Karpas-422 (cell line): ENCODE data around the gene RBMS3. TPM values are rescaled to one million over a fixed set of nuclear protein-coding genes. Genes with fewer than 3 reads are reported as not detected.
"Not testable (repeated sequence)": the region's sequence is repeated elsewhere in the genome, so short reads cannot be mapped to it uniquely, and the experiment has no call there.

Experiments used
- DNase-seq: peaks from one replicate; pipeline ENCODE4 v3.0.0-alpha.2; 2015
- H2AFZ ChIP-seq: fragments of 200-600 bp; sonication (generic); 2 replicates; pipeline ENCODE4 v1.6.1; 2014; ENCODE audit warnings: antibody characterized with exemption, low read length, mixed read lengths
- H3K27ac ChIP-seq: fragments of 200-600 bp; sonication (generic); 2 replicates; pipeline ENCODE4 v1.5.1; 2014; ENCODE audit warnings: mild to moderate bottlenecking, low read length, moderate library complexity
- H3K27me3 ChIP-seq: fragments of 200-600 bp; sonication (generic); 2 replicates; pipeline ENCODE4 v1.6.1; 2014; ENCODE audit warnings: low read length, mixed read lengths
- H3K36me3 ChIP-seq: fragments of 200-600 bp; sonication (generic); 2 replicates; pipeline ENCODE4 v1.6.1; 2014; ENCODE audit warnings: low read length, mixed read lengths; ENCODE audit not compliant: insufficient read depth
- H3K4me1 ChIP-seq: fragments of 200-600 bp; sonication (generic); 2 replicates; pipeline ENCODE4 v1.6.1; 2014; ENCODE audit warnings: mild to moderate bottlenecking, low read length, mixed read lengths
- H3K4me2 ChIP-seq: fragments of 200-600 bp; sonication (generic); 2 replicates; pipeline ENCODE4 v1.6.1; 2014; ENCODE audit warnings: low read length, low read depth, mild to moderate bottlenecking; ENCODE audit not compliant: poor library complexity, severe bottlenecking
- H3K4me3 ChIP-seq: fragments of 200-600 bp; sonication (generic); 2 replicates; pipeline ENCODE4 v1.5.1; 2014; ENCODE audit warnings: mild to moderate bottlenecking, antibody characterized with exemption, low read length, mixed read lengths
- H3K79me2 ChIP-seq: fragments of 200-600 bp; sonication (generic); 2 replicates; pipeline ENCODE4 v1.6.1; 2014; ENCODE audit warnings: mild to moderate bottlenecking, low read length, mixed read lengths
- H3K9ac ChIP-seq: fragments of 200-600 bp; sonication (generic); 2 replicates; pipeline ENCODE4 v1.6.0; 2014; ENCODE audit warnings: low read length
- H3K9me2 ChIP-seq: fragments of 200-600 bp; sonication (generic), shearing (Covaris generic); replicated peaks from 2 replicates; pipeline ENCODE4 v1.6.0; 2014; ENCODE audit warnings: mild to moderate bottlenecking, low read length, moderate library complexity; ENCODE audit not compliant: insufficient read depth
- H3K9me3 ChIP-seq: fragments of 300-700, 200-600 bp; sonication (generic); 2 replicates; pipeline ENCODE4 v1.6.1; 2014; ENCODE audit warnings: low read length, mixed read lengths
- H4K20me1 ChIP-seq: fragments of 200-600 bp; sonication (generic); 2 replicates; pipeline ENCODE4 v1.6.1; 2014; ENCODE audit warnings: mild to moderate bottlenecking, antibody characterized with exemption, low read length, low read depth; ENCODE audit not compliant: insufficient read depth
- total RNA-seq: library from RNA; depleted of rRNA; stranded (reverse); fragments of >200 nt; shearing (Covaris generic); gene quantifications from 2 replicates; pipeline ENCODE4 v1.2.3, GENCODE V29; 2014; ENCODE audit warnings: low replicate concordance

RBMS3 gene
- total RNA-seq, 1 experiment from 2014 or later: not detected

DNA sequence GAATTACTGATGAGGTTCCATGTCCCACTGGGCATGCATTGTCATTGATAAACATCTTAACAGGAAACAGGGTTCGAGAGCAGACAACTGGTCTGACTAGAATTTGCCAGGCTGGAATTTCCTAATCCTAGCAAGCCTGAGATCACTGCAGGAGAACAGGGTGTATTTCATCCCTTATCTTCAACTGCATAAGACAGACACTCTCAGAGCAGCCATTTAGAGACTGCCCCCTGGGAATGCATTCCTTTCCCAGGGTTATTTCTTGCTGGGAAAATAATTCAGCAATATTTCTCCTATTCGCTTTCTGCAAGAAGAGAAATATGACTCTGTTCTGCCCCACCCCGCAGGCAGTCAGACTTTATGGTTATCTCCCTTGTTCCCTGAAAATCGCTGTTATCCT lies 113.1 kb downstream of the RBMS3 start:
- not testable (repeated sequence) for H3K27ac ChIP-seq, H3K79me2 ChIP-seq, H3K27me3 ChIP-seq, H3K4me1 ChIP-seq, H3K9ac ChIP-seq, H3K36me3 ChIP-seq, DNase-seq, H4K20me1 ChIP-seq, H3K9me2 ChIP-seq, H3K4me3 ChIP-seq, H2AFZ ChIP-seq, H3K4me2 ChIP-seq
- peaks cover 19% of the 10 kb centered on the region for H3K9me3 ChIP-seq

DNA sequence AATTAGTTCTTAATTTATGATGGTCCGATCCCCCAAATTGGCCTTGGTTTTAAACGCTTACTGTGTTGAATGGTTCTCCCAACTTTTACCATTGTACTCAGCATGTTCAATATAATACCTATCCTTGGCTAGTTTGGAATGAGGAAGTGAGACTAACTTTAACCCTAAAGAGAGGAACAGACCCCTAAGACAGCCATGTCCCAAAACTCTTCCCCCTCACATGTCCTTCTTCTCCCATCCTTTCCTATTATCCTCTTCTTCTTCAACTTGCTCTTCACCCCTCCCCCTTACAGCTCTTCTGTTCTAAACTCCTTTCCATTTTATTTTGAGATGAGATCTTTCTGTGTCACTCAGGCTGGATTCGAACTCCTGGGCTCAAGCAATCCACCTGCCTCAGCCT lies 116.5 kb downstream of the RBMS3 start:
- Histone ChIP-seq H3K9me2 (no peaks in the 10 kb centered on the region), H3K4me3 (no peak overlapping the region), H2AFZ (no peak overlapping the region)

GRCh38 chr3:29398787-29399186 lies 117.9 kb downstream of the RBMS3 start:
- Histone ChIP-seq H3K4me3 (no peak overlapping the region), H3K27me3 (no peaks in the 10 kb centered on the region), H3K79me2 (no peaks in the 10 kb centered on the region), H4K20me1 (no peaks in the 10 kb centered on the region), H2AFZ (no peak overlapping the region), H3K4me2 (no peak overlapping the region), H3K36me3 (no peaks in the 10 kb centered on the region), H3K9ac (no peak overlapping the region), H3K9me2 (no peaks in the 10 kb centered on the region), H3K9me3 (peaks cover 28% of the 10 kb centered on the region), H3K27ac (no peak overlapping the region), H3K4me1 (no peaks in the 10 kb centered on the region)
- DNase-seq: no peak

More for the DNA sequence above, 116.5 kb downstream of the RBMS3 start:
- DNase-seq: no peak
- peaks cover 28% of the 10 kb centered on the region for H3K9me3 ChIP-seq
- H3K4me1 ChIP-seq: no peaks in the 10 kb centered on the region
- no peak overlapping the region for H3K27ac ChIP-seq
- no peak overlapping the region for H3K9ac ChIP-seq
- H4K20me1 ChIP-seq: no peaks in the 10 kb centered on the region
- no peaks in the 10 kb centered on the region for H3K36me3 ChIP-seq
- no peaks in the 10 kb centered on the region for H3K27me3 ChIP-seq
- no peak overlapping the region for H3K4me2 ChIP-seq
- H3K79me2 ChIP-seq: no peaks in the 10 kb centered on the region

DNA sequence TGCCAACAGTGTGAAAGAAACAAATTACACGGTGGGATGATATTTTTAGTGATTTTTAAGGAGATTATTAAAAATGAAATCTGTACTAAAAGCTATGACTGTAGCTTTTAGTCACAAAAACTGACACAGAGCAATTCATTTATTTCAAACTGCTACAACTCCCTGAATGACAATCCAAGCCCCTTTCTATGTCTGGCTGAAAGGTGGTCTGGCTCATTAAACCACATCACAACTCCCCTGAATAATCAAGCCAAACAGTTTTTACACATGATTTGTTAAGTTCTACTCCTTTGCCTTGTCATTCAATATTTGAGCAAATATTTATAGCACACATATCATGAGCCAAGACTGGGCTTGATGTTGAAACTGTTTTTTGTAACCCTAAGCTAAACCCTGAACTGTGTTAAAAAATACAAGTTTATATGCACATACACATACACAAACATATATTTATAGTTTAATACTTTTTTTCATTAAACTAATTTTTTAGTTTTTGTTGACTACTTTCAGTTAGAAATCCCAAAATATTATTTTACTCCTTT lies 125.5 kb downstream of the RBMS3 start:
- H3K36me3 ChIP-seq: no peaks in the 10 kb centered on the region
- no peak overlapping the region for H3K4me3 ChIP-seq
- H3K27me3 ChIP-seq: no peaks in the 10 kb centered on the region
- DNase-seq: no peak
- no peak overlapping the region for H2AFZ ChIP-seq
- H3K9me2 ChIP-seq: no peaks in the 10 kb centered on the region
- no peak overlapping the region for H3K9ac ChIP-seq
- no peaks in the 10 kb centered on the region for H3K4me1 ChIP-seq
- H4K20me1 ChIP-seq: no peaks in the 10 kb centered on the region
- H3K4me2 ChIP-seq: no peak overlapping the region
- H3K9me3 ChIP-seq: peaks cover 25% of the 10 kb centered on the region
- H3K27ac ChIP-seq: no peak overlapping the region
- H3K79me2 ChIP-seq: no peaks in the 10 kb centered on the region

DNA sequence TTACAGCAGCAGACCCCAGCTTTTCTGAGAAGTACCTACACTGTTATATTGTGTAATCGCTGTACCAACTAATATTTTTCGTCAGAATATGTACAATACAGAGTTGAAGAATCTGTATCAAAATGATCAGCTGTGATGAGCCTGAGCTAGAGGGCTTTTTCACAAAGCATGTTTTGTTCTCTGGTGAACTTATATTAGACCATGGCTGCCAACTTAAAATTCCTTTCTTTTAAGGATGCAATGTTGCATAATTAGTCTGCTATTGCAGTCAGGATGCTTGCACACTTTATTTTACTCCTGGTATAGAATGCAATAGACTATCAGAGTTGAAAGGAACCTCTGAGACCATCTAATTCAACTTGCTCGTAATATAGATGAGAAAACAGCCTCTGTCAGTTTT lies 127.8 kb downstream of the RBMS3 start:
- no peaks in the 10 kb centered on the region for H3K27me3 ChIP-seq
- H3K4me1 ChIP-seq: no peaks in the 10 kb centered on the region
- H3K27ac ChIP-seq: no peak overlapping the region
- no peaks in the 10 kb centered on the region for H4K20me1 ChIP-seq
- H3K9me3 ChIP-seq: peaks cover 27% of the 10 kb centered on the region
- no peak overlapping the region for H2AFZ ChIP-seq
- no peaks in the 10 kb centered on the region for H3K36me3 ChIP-seq
- H3K9ac ChIP-seq: no peak overlapping the region
- no peaks in the 10 kb centered on the region for H3K79me2 ChIP-seq
- no peak for DNase-seq
- no peak overlapping the region for H3K4me3 ChIP-seq
- no peak overlapping the region for H3K4me2 ChIP-seq
- no peaks in the 10 kb centered on the region for H3K9me2 ChIP-seq

DNA sequence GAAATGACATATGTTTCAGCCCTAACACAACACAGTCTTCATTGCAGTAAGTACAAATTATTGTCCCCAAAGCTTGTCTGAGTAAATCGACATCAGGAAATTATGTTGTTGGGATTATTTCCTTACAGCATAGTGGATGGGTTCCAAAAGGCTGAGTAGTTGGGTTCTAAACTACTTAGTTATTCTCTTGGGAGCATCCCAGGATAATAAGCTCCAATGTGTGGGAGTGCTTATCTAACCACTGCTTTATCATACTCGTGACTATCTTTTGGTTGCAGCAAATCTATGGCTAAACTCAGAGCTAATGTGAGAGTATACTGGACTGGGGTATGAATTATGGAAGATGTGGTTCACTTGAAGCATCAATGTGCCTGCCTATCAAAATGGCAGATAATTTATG lies 128.5 kb downstream of the RBMS3 start:
- Histone ChIP-seq H3K4me1 (no peaks in the 10 kb centered on the region), H3K9me2 (no peaks in the 10 kb centered on the region), H2AFZ (no peak overlapping the region), H3K79me2 (no peaks in the 10 kb centered on the region), H3K4me3 (no peak overlapping the region), H3K27ac (no peak overlapping the region), H4K20me1 (no peaks in the 10 kb centered on the region), H3K9me3 (peaks cover 24% of the 10 kb centered on the region), H3K9ac (no peak overlapping the region), H3K36me3 (no peaks in the 10 kb centered on the region), H3K4me2 (no peak overlapping the region), H3K27me3 (no peaks in the 10 kb centered on the region)
- no peak for DNase-seq

DNA sequence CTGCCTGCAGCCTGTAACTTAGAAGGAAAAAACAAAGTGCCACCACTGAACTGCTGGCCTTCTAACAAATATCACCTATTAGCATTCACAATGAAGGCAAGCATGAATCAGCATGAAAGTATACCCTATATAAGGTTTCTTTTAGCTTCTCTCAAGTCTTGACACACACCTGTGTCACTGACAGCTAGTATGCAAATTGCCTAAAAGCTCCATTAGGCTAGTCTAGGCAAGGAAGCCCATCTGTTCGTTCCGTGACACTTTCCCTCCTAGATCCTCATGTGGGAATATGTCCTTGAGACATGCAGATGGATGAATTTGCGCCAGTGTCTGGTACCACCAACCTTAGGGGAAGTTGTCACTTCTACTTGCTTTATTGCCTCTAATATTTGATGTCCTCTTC lies 129.3 kb downstream of the RBMS3 start:
- H3K9me3 ChIP-seq: peaks cover 16% of the 10 kb centered on the region
- no peak overlapping the region for H3K9ac ChIP-seq
- H3K27ac ChIP-seq: peak overlapping the region; percentile 43; the same call in 1 of the 2 replicates
- no peak overlapping the region for H3K4me3 ChIP-seq
- H4K20me1 ChIP-seq: no peaks in the 10 kb centered on the region
- no peaks in the 10 kb centered on the region for H3K4me1 ChIP-seq
- H2AFZ ChIP-seq: no peak overlapping the region
- no peaks in the 10 kb centered on the region for H3K79me2 ChIP-seq
- H3K36me3 ChIP-seq: no peaks in the 10 kb centered on the region
- no peaks in the 10 kb centered on the region for H3K9me2 ChIP-seq
- H3K4me2 ChIP-seq: no peak overlapping the region
- no peaks in the 10 kb centered on the region for H3K27me3 ChIP-seq
- DNase-seq: no peak

DNA sequence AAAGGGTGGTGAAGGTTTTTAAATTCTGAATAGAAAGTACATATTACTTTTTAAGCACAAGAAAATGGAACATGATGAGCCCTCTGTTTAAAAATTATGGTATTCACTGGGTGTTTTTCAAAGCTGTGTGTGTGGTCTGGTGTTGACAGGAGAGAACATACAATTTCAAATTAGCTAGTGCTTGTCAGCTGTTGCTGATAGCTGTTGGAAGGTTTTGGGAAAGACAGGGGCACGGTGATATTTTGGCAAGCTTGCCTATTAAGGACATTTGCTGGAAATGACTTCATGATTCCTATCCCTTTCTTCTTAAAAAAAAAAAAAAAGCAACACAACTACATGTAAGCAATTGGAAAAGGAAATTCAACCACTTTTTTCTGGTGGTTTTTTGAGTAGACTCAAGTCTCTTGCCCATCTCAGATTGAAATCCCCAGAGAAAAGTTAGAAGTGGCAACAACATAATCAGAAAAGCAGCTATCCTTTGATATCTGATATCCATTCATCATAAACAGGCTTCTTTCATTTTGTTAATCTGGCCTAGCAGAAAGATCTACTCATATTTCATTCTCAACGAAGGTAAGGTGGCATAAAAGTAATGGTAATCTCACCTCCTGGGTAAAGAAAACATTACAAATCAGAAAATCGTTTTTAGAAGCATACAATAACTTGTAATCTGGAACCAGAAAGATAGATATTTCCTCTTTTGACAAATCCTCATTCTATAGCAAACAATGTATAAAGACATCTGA lies 130.0 kb downstream of the RBMS3 start:
- Histone ChIP-seq H2AFZ (no peak overlapping the region), H3K36me3 (no peaks in the 10 kb centered on the region), H3K9me2 (no peaks in the 10 kb centered on the region), H4K20me1 (no peaks in the 10 kb centered on the region), H3K79me2 (no peaks in the 10 kb centered on the region), H3K9me3 (peaks cover 14% of the 10 kb centered on the region), H3K27me3 (no peaks in the 10 kb centered on the region), H3K27ac (peak overlapping the region; percentile 43), H3K9ac (no peak overlapping the region), H3K4me2 (no peak overlapping the region), H3K4me3 (no peak overlapping the region), H3K4me1 (no peaks in the 10 kb centered on the region)
- DNase-seq: no peak
